B cell (primary cell): ENCODE measurements around the gene RHEBL1. TPM values are rescaled to one million over a fixed set of nuclear protein-coding genes. Genes with fewer than 3 reads are reported as not detected.

Source experiments
- ATAC-seq: fragments of 200-7000 bp; cut with Tn5 transposase; one replicate; pipeline ENCODE4 v1.10.0; 2021; ENCODE audit warnings: low read depth, mild to moderate bottlenecking, moderate number of reproducible peaks, moderate library complexity
- CTCF ChIA-PET: fragments of 350-600 bp; sonication (Branson Sonifier 250); formaldehyde crosslinking; loops from one replicate; lab custom pipeline; 2021; ENCODE audit warnings: antibody characterized with exemption, inconsistent platforms; lab: Charles Lee
- POLR2A ChIA-PET: fragments of 350-600 bp; sonication (Branson Sonifier 250); formaldehyde crosslinking; loops from one replicate; lab custom pipeline; 2021; ENCODE audit warnings: antibody characterized with exemption; lab: Charles Lee
- DNase-seq: peaks from one replicate; pipeline ENCODE4 v3.0.0; 2013
- H2AFZ ChIP-seq: 2 replicates; pipeline ENCODE4 v1.6.1; 2012; ENCODE audit warnings: mild to moderate bottlenecking, low read depth, low read length; ENCODE audit not compliant: insufficient read depth, poor library complexity, severe bottlenecking
- H3K27ac ChIP-seq, 2 donors: 1 replicate in 1 of 2; 2 replicates in 1 of 2; pipeline ENCODE4 v1.5.1; 2012 to 2013; ENCODE audit warnings: low read length in 2 of 2, mild to moderate bottlenecking in 2 of 2, moderate library complexity in 1 of 2
- H3K27me3 ChIP-seq, 4 experiments: fragments of 200-600 bp in 1 of 4; sonication (generic) in 1 of 4; replicated peaks in 1 of 4; 1 replicate in 2 of 4; 2 replicates in 2 of 4; pipeline versions ENCODE4 v1.6.1 to v1.7.0; 2013 to 2016; ENCODE audit warnings: low read length in 3 of 4, mild to moderate bottlenecking in 2 of 4, mixed read lengths in 1 of 4, moderate library complexity in 1 of 4; ENCODE audit not compliant: insufficient read depth in 4 of 4, control insufficient read depth in 3 of 4; ENCODE audit errors: control extremely low read depth in 1 of 4
- H3K36me3 ChIP-seq, 2 experiments: replicated peaks in 1 of 2; 1 replicate in 1 of 2; 2 replicates in 1 of 2; pipeline versions ENCODE4 v1.6.1 to v1.7.1; 2013; ENCODE audit warnings: low read length in 1 of 2; ENCODE audit not compliant: insufficient read depth in 2 of 2, control insufficient read depth in 1 of 2; ENCODE audit errors: control extremely low read depth in 1 of 2, extremely low read depth in 1 of 2
- H3K4me1 ChIP-seq, 2 donors: fragments of 200-600 bp in 1 of 2; sonication (generic) in 1 of 2; 1 replicate in 1 of 2; 2 replicates in 1 of 2; pipeline versions ENCODE4 v1.5.1 to v1.6.1; 2013 to 2017; ENCODE audit warnings: low read length in 2 of 2; ENCODE audit not compliant: control insufficient read depth in 2 of 2, insufficient read depth in 2 of 2
- H3K4me2 ChIP-seq: replicated peaks from 2 replicates; pipeline ENCODE3; 2012; ENCODE audit warnings: mild to moderate bottlenecking, low read depth, low read length; ENCODE audit not compliant: poor library complexity, severe bottlenecking
- H3K4me3 ChIP-seq, 5 experiments: fragments of 200-600 bp in 1 of 5; sonication (generic) in 1 of 5; 1 replicate in 3 of 5; 2 replicates in 2 of 5; pipeline versions ENCODE4 v1.5.1 to v1.7.0; 2011 to 2016; ENCODE audit warnings: low read length in 4 of 5, mild to moderate bottlenecking in 4 of 5, low read depth in 2 of 5, control low read depth in 1 of 5, moderate library complexity in 1 of 5; ENCODE audit not compliant: insufficient read depth in 1 of 5; ENCODE audit errors: control extremely low read depth in 1 of 5, extremely low read depth in 1 of 5
- H3K79me2 ChIP-seq: fragments of 200-600 bp; sonication (generic); one replicate; pipeline ENCODE4 v1.6.0; 2016; ENCODE audit warnings: low read length; ENCODE audit not compliant: control insufficient read depth, insufficient read depth
- H3K9ac ChIP-seq: fragments of 200-600 bp; sonication (generic); 2 replicates; pipeline ENCODE4 v1.6.1; 2017; ENCODE audit warnings: mild to moderate bottlenecking, low read length, moderate library complexity
- H3K9me3 ChIP-seq, 3 donors: one replicate each; pipeline versions ENCODE4 v1.6.1 to v1.7.1; 2013; ENCODE audit warnings: low read length in 2 of 3; ENCODE audit not compliant: control insufficient read depth in 2 of 3, insufficient read depth in 1 of 3; ENCODE audit errors: control extremely low read depth in 1 of 3
- H4K20me1 ChIP-seq: 2 replicates; pipeline ENCODE4 v1.6.0; 2012; ENCODE audit warnings: mild to moderate bottlenecking, low read length; ENCODE audit not compliant: insufficient read depth, control insufficient read depth, poor library complexity, severe bottlenecking
- H3K27ac Mint-ChIP-seq: one replicate; pipeline ENCODE4 v1.8.0; 2021; ENCODE audit warnings: mixed read lengths
- H3K27me3 Mint-ChIP-seq: one replicate; pipeline ENCODE4 v1.8.0; 2021; ENCODE audit warnings: mixed read lengths
- H3K4me1 Mint-ChIP-seq: one replicate; pipeline ENCODE4 v1.8.0; 2021; ENCODE audit warnings: mixed read lengths
- H3K4me3 Mint-ChIP-seq: one replicate; pipeline ENCODE4 v1.8.0; 2021; ENCODE audit warnings: mixed read lengths
- H3K9me3 Mint-ChIP-seq: one replicate; pipeline ENCODE4 v1.8.0; 2022; ENCODE audit warnings: mixed read lengths; ENCODE audit not compliant: insufficient read depth
- CTCF ChIP-seq: fragments of 200-600 bp; IDR thresholded peaks from one replicate; pipeline ENCODE4 v1.8.0; 2022; ENCODE audit warnings: antibody characterized with exemption, mild to moderate bottlenecking
- EZH2 ChIP-seq: IDR thresholded peaks from 2 replicates; pipeline ENCODE4 v1.6.1; 2012; ENCODE audit warnings: borderline replicate concordance, low read depth, mild to moderate bottlenecking, moderate library complexity, low read length; ENCODE audit not compliant: insufficient read depth, poor library complexity, severe bottlenecking
- WGBS: methylation state at CpG from one replicate; pipeline ENCODE4 v1.1.5; 2013; ENCODE audit warnings: missing lambda C conversion rate; ENCODE audit not compliant: insufficient coverage; 5-methylcytosine and 5-hydroxymethylcytosine counted together
- intact Hi-C: fragments of 100-400 bp; cut with micrococcal nuclease; formaldehyde crosslinking; loops from one replicate; pipeline ENCODE4 v1.10.0; 2022
- polyA plus RNA-seq: library from polyadenylated mRNA; depleted of rRNA; stranded (reverse); fragments of >200 nt; gene quantifications from 2 replicates; pipeline ENCODE4 v1.2.3, GENCODE V29; 2012
- total RNA-seq, 2 donors: library from RNA; stranded (reverse); fragments of 120-200 nt in 1 of 2; gene quantifications; 1 replicate in 1 of 2; 2 replicates in 1 of 2; pipeline versions ENCODE4 v1.2.3 to v1.2.4, GENCODE V29; 2013 to 2022

Gene RHEBL1
- total and polyA plus RNA-seq, 2 donors (not counting 1 experiment from before 2014, with no cell fraction given): 3.0 to 6.1 TPM

- TF ChIP-seq EZH2 (no peak), CTCF (no peak)
Measured at GRCh38 chr12:49026678-49027480, 42.9 kb downstream of the RHEBL1 start.

GRCh38 chr12:49026101-49026500 is 43.7 kb downstream of the RHEBL1 start:
- H2AFZ ChIP-seq: no peak overlapping the region
- H3K4me2 ChIP-seq: no peak overlapping the region
- H3K4me1 Mint-ChIP-seq: no peaks in the 10 kb centered on the region
- H3K27me3 ChIP-seq: no peaks in the 10 kb centered on the region
- H3K9me3 Mint-ChIP-seq: no peaks in the 10 kb centered on the region
- POLR2A ChIA-PET: no interaction called here
- no peaks in the 10 kb centered on the region for H3K27me3 Mint-ChIP-seq
- intact Hi-C loops: no loop called here
- no peaks in the 10 kb centered on the region for H3K4me1 ChIP-seq
- peaks cover 2 to 80% of the 10 kb centered on the region in 2 experiments for H3K36me3 ChIP-seq
- H3K9ac ChIP-seq: no peak overlapping the region
- H4K20me1 ChIP-seq: peaks cover 4% of the 10 kb centered on the region
- H3K9me3 ChIP-seq: no peaks in the 10 kb centered on the region
- ATAC-seq (no peak), DNase-seq (no peak)
- no peak overlapping the region for H3K4me3 ChIP-seq
- H3K27ac Mint-ChIP-seq: no peak overlapping the region
- TF ChIP-seq CTCF: no peak
- TF ChIP-seq EZH2: no peak
- no peak overlapping the region for H3K27ac ChIP-seq
- CTCF ChIA-PET: interaction anchor here (2.2 kb wide), 1 partner anchor 29 kb away, joined by 6 read pairs; no protein-coding TSS in a partner anchor
- H3K4me3 Mint-ChIP-seq: no peak overlapping the region
- peaks cover 15% of the 10 kb centered on the region for H3K79me2 ChIP-seq
- WGBS: 98% methylated on average over 21 of the region's 21 CpGs

More at GRCh38 chr12:49026678-49027480, 42.9 kb downstream of the RHEBL1 start:
- no peak overlapping the region for H3K9ac ChIP-seq
- no peaks in the 10 kb centered on the region for H3K4me1 Mint-ChIP-seq
- H3K36me3 ChIP-seq: peaks cover 2 to 74% of the 10 kb centered on the region in 2 experiments
- 99% methylated on average over 22 of the region's 26 CpGs for WGBS
- no peaks in the 10 kb centered on the region for H3K27me3 Mint-ChIP-seq
- no peak for DNase-seq
- no peaks in the 10 kb centered on the region for H3K27me3 ChIP-seq
- H3K4me1 ChIP-seq: no peaks in the 10 kb centered on the region
- ChIA-PET POLR2A (no interaction called here), CTCF (interaction anchor here (1.2 kb wide), 1 partner anchor 30 kb away, joined by 3 read pairs; no protein-coding TSS in a partner anchor)
- H3K4me2 ChIP-seq: no peak overlapping the region
- peaks cover 15% of the 10 kb centered on the region for H3K79me2 ChIP-seq
- no peak overlapping the region for H2AFZ ChIP-seq
- no peak overlapping the region for H3K4me3 Mint-ChIP-seq
- no peak overlapping the region for H3K27ac Mint-ChIP-seq
- no peaks in the 10 kb centered on the region for H3K9me3 ChIP-seq
- no peak for ATAC-seq
- H4K20me1 ChIP-seq: peaks cover 12% of the 10 kb centered on the region
- H3K4me3 ChIP-seq: no peak overlapping the region
- no peak overlapping the region for H3K27ac ChIP-seq
- H3K9me3 Mint-ChIP-seq: no peaks in the 10 kb centered on the region
- intact Hi-C loops: no loop called here
